ENCODE measurements around the gene MCM10. TPM values are rescaled to one million over a fixed set of nuclear protein-coding genes. Genes with fewer than 3 reads are reported as not detected.

The MCM10 gene
- total and polyA plus RNA-seq, 2 donors (not counting 3 experiments of a cell fraction or from before 2014, with no cell fraction given) = 3.3 to 31.6 TPM

GRCh38 chr10:13146379-13146778 is 15.0 kb upstream of the MCM10 start:
- no TSS peak for BruUV-seq (replicated peaks)
- DNase-seq (ENCODE audit: low read depth, low spot score) = no peak
- POLR2A ChIA-PET = no interaction called here
- no peaks in the 10 kb centered on the region for H3K27me3 ChIP-seq (ENCODE audit: control insufficient read depth in 2 of 2, insufficient read depth in 2 of 2, low read length in 2 of 2)
- FAIRE-seq = no peak
- CTCF ChIA-PET = no interaction called here
- no peaks in the 10 kb centered on the region for H3K9me1 ChIP-seq (replicated peaks; ENCODE audit: control insufficient read depth, extremely low read depth, insufficient read depth, low read length)
- no peaks in the 10 kb centered on the region for H4K20me1 ChIP-seq (replicated peaks; ENCODE audit: control insufficient read depth, extremely low read depth, insufficient read depth, low read length)
- H3K9me3 ChIP-seq (replicated peaks; ENCODE audit: control insufficient read depth, insufficient read depth, low read length) = no peaks in the 10 kb centered on the region
- no peak for TF ChIP-seq FOS (IDR thresholded peaks at IDR 0.05; ENCODE audit: borderline replicate concordance, insufficient read depth, low read length)
- no peak for TF ChIP-seq MYC (IDR thresholded peaks at IDR 0.05; ENCODE audit: low read depth, low read length)
- no peak for TF ChIP-seq EZH2 (IDR thresholded peaks at IDR 0.05; ENCODE audit: borderline replicate concordance, low read depth, low read length, severe bottlenecking)
- no peak for TF ChIP-seq POLR2AphosphoS5 (IDR thresholded peaks at IDR 0.05; ENCODE audit: insufficient read depth, low read depth, low read length)
- TF ChIP-seq POLR2A (IDR thresholded peaks at IDR 0.05; ENCODE audit: low read depth, low read length) = no peak
- no peak for TF ChIP-seq GATA2 (IDR thresholded peaks at IDR 0.05; ENCODE audit: insufficient read depth, insufficient read length, low read depth, low read length)
- no peak for TF ChIP-seq MAX (IDR thresholded peaks at IDR 0.05; ENCODE audit: insufficient read depth, insufficient read length)
- no peak for TF ChIP-seq CTCF (IDR thresholded peaks at IDR 0.05; ENCODE audit: extremely low read depth in 1 of 2, insufficient read depth in 1 of 2, low read depth in 1 of 2, low read length in 2 of 2)
- TF ChIP-seq JUN (IDR thresholded peaks at IDR 0.05; ENCODE audit: borderline replicate concordance, insufficient read depth, insufficient read length, low read depth) = no peak
- dilution Hi-C loops (cut with MboI; ENCODE audit: extremely low pct_ligation_motif_present, low sequenced_read_pairs) = no loop called here
- no peak overlapping the region for H3K4me3 ChIP-seq (replicated peaks in 1 of 3; ENCODE audit: insufficient read depth in 1 of 3, low read depth in 1 of 3, low read length in 3 of 3)
- H3K36me3 ChIP-seq (ENCODE audit: control insufficient read depth in 2 of 2, extremely low read depth in 1 of 2, insufficient read depth in 2 of 2, low read length in 2 of 2) = peaks cover 0 to 6% of the 10 kb centered on the region in 2 experiments
- no peaks in the 10 kb centered on the region for H3K79me2 ChIP-seq (ENCODE audit: control insufficient read depth, insufficient read depth, low read length)
- no peak overlapping the region for H3K4me2 ChIP-seq (ENCODE audit: insufficient read depth, low read length)
- no peak overlapping the region for H3K27ac ChIP-seq (ENCODE audit: insufficient read depth, low read depth, low read length)
- no peaks in the 10 kb centered on the region for H3K4me1 ChIP-seq (ENCODE audit: control insufficient read depth, extremely low read depth, insufficient read depth, low read length)
- intact Hi-C loops (cut with micrococcal nuclease) = no loop called here
- H3K9ac ChIP-seq (replicated peaks; ENCODE audit: extremely low read depth, insufficient read depth, low read length) = no peak overlapping the region
- no peak overlapping the region for H2AFZ ChIP-seq (ENCODE audit: low read depth, low read length)

Data from endothelial cell of umbilical vein (primary cell).